Measurements from ENCODE around the gene TTLL11. TPM values are rescaled to one million over a fixed set of nuclear protein-coding genes. Genes with fewer than 3 reads are reported as not detected.

TTLL11 gene
- total RNA-seq, 2 experiments from 2014 or later = 3.3 to 6.9 TPM

DNA sequence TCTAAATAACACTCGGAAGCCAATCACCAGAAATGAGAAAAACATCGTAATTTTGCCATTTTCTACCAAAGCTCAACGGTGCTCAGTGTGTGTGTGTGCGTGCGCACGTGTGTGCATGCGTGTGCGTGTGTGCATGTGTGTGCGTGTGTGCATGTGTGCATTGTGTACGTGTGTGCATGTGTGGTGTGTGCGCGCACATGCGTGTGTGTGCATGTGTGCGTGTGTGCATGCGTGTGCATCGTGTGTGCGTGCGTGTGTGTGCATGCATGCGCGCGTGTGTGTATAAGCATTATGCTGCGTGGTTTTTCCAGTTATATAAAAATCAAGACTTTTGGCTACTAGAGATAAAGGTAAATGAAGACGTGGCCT is 276.7 kb downstream of the TTLL11 start:
- no peak overlapping the region for H2AFZ ChIP-seq (ENCODE audit: low read length)
- no peaks in the 10 kb centered on the region for H3K9me2 ChIP-seq (ENCODE audit: insufficient read depth, low read length)
- H3K79me2 ChIP-seq (ENCODE audit: insufficient read depth, low read depth, low read length) = no peaks in the 10 kb centered on the region
- peaks cover 15% of the 10 kb centered on the region for H3K4me1 ChIP-seq (ENCODE audit: insufficient read depth, low read length, poor library complexity, severe bottlenecking)
- H3K9me3 ChIP-seq (ENCODE audit: low read length) = no peaks in the 10 kb centered on the region
- intact Hi-C loops (cut with micrococcal nuclease; ENCODE audit: unreplicated experiment) = no loop called here
- no peak for DNase-seq (ENCODE audit: low spot score)
- TF ChIP-seq, protein P1, sequence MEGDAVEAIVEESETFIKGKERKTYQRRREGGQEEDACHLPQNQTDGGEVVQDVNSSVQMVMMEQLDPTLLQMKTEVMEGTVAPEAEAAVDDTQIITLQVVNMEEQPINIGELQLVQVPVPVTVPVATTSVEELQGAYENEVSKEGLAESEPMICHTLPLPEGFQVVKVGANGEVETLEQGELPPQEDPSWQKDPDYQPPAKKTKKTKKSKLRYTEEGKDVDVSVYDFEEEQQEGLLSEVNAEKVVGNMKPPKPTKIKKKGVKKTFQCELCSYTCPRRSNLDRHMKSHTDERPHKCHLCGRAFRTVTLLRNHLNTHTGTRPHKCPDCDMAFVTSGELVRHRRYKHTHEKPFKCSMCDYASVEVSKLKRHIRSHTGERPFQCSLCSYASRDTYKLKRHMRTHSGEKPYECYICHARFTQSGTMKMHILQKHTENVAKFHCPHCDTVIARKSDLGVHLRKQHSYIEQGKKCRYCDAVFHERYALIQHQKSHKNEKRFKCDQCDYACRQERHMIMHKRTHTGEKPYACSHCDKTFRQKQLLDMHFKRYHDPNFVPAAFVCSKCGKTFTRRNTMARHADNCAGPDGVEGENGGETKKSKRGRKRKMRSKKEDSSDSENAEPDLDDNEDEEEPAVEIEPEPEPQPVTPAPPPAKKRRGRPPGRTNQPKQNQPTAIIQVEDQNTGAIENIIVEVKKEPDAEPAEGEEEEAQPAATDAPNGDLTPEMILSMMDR (conservative IDR thresholded peaks at IDR 0.05; ENCODE audit: low read length) = no peak
- TF ChIP-seq EZH2phosphoT487 (IDR thresholded peaks at IDR 0.05; ENCODE audit: borderline replicate concordance, low read depth, low read length) = no peak
- H3K36me3 ChIP-seq (ENCODE audit: insufficient read depth, low read length) = no peaks in the 10 kb centered on the region
- H3K4me2 ChIP-seq (ENCODE audit: low read length) = no peak overlapping the region
- CTCF ChIA-PET (ENCODE audit: unreplicated experiment) = no interaction called here
- no peak overlapping the region for H3K4me3 ChIP-seq (ENCODE audit: low read depth, low read length, poor library complexity, severe bottlenecking)
- H3K27ac ChIP-seq (ENCODE audit: low read depth, low read length, poor library complexity, severe bottlenecking) = no peak overlapping the region
- H4K20me1 ChIP-seq (ENCODE audit: insufficient read depth, low read length) = no peaks in the 10 kb centered on the region
- POLR2A ChIA-PET = interaction anchor here (0.5 kb wide), 1 partner anchor 442 kb away, joined by 4 read pairs; no protein-coding TSS in a partner anchor
- no TSS peak for BruUV-seq (replicated peaks)

DNA sequence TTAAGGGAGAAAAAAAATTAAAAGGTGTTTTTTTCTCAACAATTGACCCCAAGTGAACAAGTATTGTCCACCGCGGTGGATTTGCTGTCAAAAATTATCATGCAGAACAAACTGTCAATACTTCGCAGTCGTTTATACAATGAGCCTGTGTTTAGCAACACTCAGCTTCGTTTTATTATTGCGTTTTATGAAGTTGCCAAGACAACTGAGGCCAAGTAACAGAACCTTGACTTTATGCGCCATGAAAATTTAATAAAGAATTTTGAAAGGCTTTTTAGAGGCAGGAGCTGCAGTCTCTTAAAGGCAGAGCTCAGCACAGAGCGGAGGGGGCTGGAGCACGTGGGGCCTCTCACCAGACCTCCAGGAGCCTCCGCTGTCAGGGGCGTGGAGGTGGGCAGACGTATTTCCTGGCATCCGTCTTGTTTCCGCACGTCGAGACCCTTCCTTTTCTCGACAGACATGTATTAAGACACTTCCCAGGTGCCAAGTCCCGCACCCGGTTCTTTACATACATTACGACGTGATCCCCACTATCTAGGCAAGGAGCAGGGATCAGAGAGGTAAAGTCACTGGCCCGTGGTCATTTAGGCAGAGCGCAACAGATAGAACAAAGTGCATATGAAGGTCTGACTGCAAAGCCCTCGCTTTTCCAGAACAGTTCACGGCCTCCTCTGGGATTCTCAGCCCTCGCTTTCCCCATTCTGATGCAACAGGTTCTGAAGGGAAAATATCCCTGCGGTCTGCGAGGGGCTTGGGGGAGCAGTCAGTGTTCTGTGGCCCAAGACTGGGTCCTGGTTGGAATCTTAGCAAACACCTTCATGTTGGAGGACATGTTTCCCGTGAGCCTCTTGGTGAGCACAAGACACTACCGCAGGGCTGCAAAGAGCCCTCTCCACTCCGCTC is 277.3 kb downstream of the TTLL11 start:
- BruUV-seq (replicated peaks) = no TSS peak
- Histone ChIP-seq H3K36me3 (ENCODE audit: insufficient read depth, low read length) (no peaks in the 10 kb centered on the region), H3K79me2 (ENCODE audit: insufficient read depth, low read depth, low read length) (no peaks in the 10 kb centered on the region), H3K27ac (ENCODE audit: low read depth, low read length, poor library complexity, severe bottlenecking) (no peak overlapping the region), H3K9me2 (ENCODE audit: insufficient read depth, low read length) (no peaks in the 10 kb centered on the region), H3K4me1 (ENCODE audit: insufficient read depth, low read length, poor library complexity, severe bottlenecking) (peaks cover 14% of the 10 kb centered on the region), H2AFZ (ENCODE audit: low read length) (no peak overlapping the region), H4K20me1 (ENCODE audit: insufficient read depth, low read length) (no peaks in the 10 kb centered on the region), H3K4me3 (ENCODE audit: low read depth, low read length, poor library complexity, severe bottlenecking) (no peak overlapping the region), H3K9me3 (ENCODE audit: low read length) (no peaks in the 10 kb centered on the region), H3K4me2 (ENCODE audit: low read length) (no peak overlapping the region)
- DNase-seq (ENCODE audit: low spot score) = no peak
- intact Hi-C loops (cut with micrococcal nuclease; ENCODE audit: unreplicated experiment) = no loop called here
- POLR2A ChIA-PET = interaction anchor here (0.5 to 0.7 kb wide), 2 partner anchors 8 to 441 kb away, joined by 3 to 4 read pairs; no protein-coding TSS in a partner anchor
- CTCF ChIA-PET (ENCODE audit: unreplicated experiment) = no interaction called here
- TF ChIP-seq EZH2phosphoT487 (IDR thresholded peaks at IDR 0.05; ENCODE audit: borderline replicate concordance, low read depth, low read length) = no peak

GRCh38 chr9:121815084-121815483 is 278.0 kb downstream of the TTLL11 start:
- no peak for TF ChIP-seq EZH2phosphoT487 (IDR thresholded peaks at IDR 0.05; ENCODE audit: borderline replicate concordance, low read depth, low read length)
- BruUV-seq (replicated peaks) = no TSS peak
- POLR2A ChIA-PET = interaction anchor here (0.6 kb wide), 1 partner anchor 72 kb away, joined by 3 read pairs; no protein-coding TSS in a partner anchor

More at GRCh38 chr9:121815084-121815483, 278.0 kb downstream of the TTLL11 start:
- Histone ChIP-seq H3K9me2 (ENCODE audit: insufficient read depth, low read length) (no peaks in the 10 kb centered on the region), H2AFZ (ENCODE audit: low read length) (no peak overlapping the region), H3K4me1 (ENCODE audit: insufficient read depth, low read length, poor library complexity, severe bottlenecking) (peaks cover 9% of the 10 kb centered on the region), H3K36me3 (ENCODE audit: insufficient read depth, low read length) (no peaks in the 10 kb centered on the region), H3K9me3 (ENCODE audit: low read length) (no peaks in the 10 kb centered on the region), H3K4me2 (ENCODE audit: low read length) (no peak overlapping the region), H3K27ac (ENCODE audit: low read depth, low read length, poor library complexity, severe bottlenecking) (no peak overlapping the region), H3K79me2 (ENCODE audit: insufficient read depth, low read depth, low read length) (no peaks in the 10 kb centered on the region), H3K4me3 (ENCODE audit: low read depth, low read length, poor library complexity, severe bottlenecking) (no peak overlapping the region), H4K20me1 (ENCODE audit: insufficient read depth, low read length) (no peaks in the 10 kb centered on the region)
- intact Hi-C loops (cut with micrococcal nuclease; ENCODE audit: unreplicated experiment) = no loop called here
- CTCF ChIA-PET (ENCODE audit: unreplicated experiment) = no interaction called here
- no peak for DNase-seq (ENCODE audit: low spot score)
